ENCODE measurements around the gene DNAAF5.

The DNAAF5 gene

GRCh38 chr7:818031-818699, 91.7 kb downstream of the DNAAF5 start:
- DNase-seq: peak in 1 of 2 experiments; percentile 25

- DNase-seq: no peak
Observed at GRCh38 chr7:820341-820740, 93.8 kb downstream of the DNAAF5 start.

GRCh38 chr7:821688-822087, 95.2 kb downstream of the DNAAF5 start:
- no peak for DNase-seq

- DNase-seq: no peak
Observed at GRCh38 chr7:822692-823276, 96.3 kb downstream of the DNAAF5 start.

GRCh38 chr7:823649-824048, 97.2 kb downstream of the DNAAF5 start:
- no peak for DNase-seq

GRCh38 chr7:824081-824480, 97.6 kb downstream of the DNAAF5 start:
- DNase-seq: no peak

GRCh38 chr7:824664-825063, 98.2 kb downstream of the DNAAF5 start:
- no peak for DNase-seq

GRCh38 chr7:825386-825785, 98.9 kb downstream of the DNAAF5 start:
- no peak for DNase-seq

GRCh38 chr7:826230-826917, 99.9 kb downstream of the DNAAF5 start:
- DNase-seq: no peak

GRCh38 chr7:828793-829561, 102.5 kb downstream of the DNAAF5 start:
- no peak for DNase-seq

GRCh38 chr7:830069-830468, 103.6 kb downstream of the DNAAF5 start:
- DNase-seq: no peak

- no peak for DNase-seq
Observed at GRCh38 chr7:831596-832166, 105.2 kb downstream of the DNAAF5 start.

- DNase-seq: no peak
Observed at GRCh38 chr7:832167-832967, 105.9 kb downstream of the DNAAF5 start, which contains the start of gene SUN1. Gene SUN1 (plus strand): TSS chr7:832476. CDS start chr7:832525, 49 bp downstream.

- DNase-seq: no peak
Observed at GRCh38 chr7:832968-833424, 106.5 kb downstream of the DNAAF5 start.

GRCh38 chr7:833601-834258, 107.2 kb downstream of the DNAAF5 start:
- DNase-seq: no peak

GRCh38 chr7:834277-834676, 107.8 kb downstream of the DNAAF5 start:
- DNase-seq: no peak

- DNase-seq: no peak
Observed at GRCh38 chr7:835021-835420, 108.5 kb downstream of the DNAAF5 start.

GRCh38 chr7:835485-836401, 109.2 kb downstream of the DNAAF5 start:
- DNase-seq: no peak
